K562 (cell line): ENCODE measurements around the gene CLTB. TPM values are rescaled to one million over a fixed set of nuclear protein-coding genes. Genes with fewer than 3 reads are reported as not detected.

Source experiments
- ATAC-seq: fragments of 200-7000 bp; cut with Tn5 transposase; 3 replicates; pipeline ENCODE4 v1.9.1; 2020; ENCODE audit warnings: moderate library complexity
- BruUV-seq: library from RNA; stranded (reverse); fragments of 400-500 nt; replicated peaks from 2 replicates; lab custom pipeline; 2021; lab: Mats Ljungman, UMichigan
- CTCF ChIA-PET: fragments of 300-600 bp; formaldehyde crosslinking; extraction: SDS; loops from one replicate; lab custom pipeline; 2021; ENCODE audit warnings: low intra/inter-chr PET ratio; lab: Yijun Ruan, JAX
- POLR2A ChIA-PET: fragments of 300-600, 350-650 bp; sonication (Branson Sonifier 250); formaldehyde crosslinking; extraction: SDS; loops from one replicate; lab custom pipeline; 2021; ENCODE audit warnings: antibody characterized with exemption, inconsistent platforms; lab: Yijun Ruan, JAX
- DNase-seq, 4 experiments: peaks; one replicate each; pipeline versions ENCODE4 v3.0.0 to v3.0.0-alpha.2; 2011 to 2018; ENCODE audit warnings: low spot score in 3 of 4, mixed read lengths in 3 of 4; ENCODE audit errors: extremely low read depth in 1 of 4
- FAIRE-seq: peaks from 2 replicates; lab custom pipeline; 2011; peaks lifted over from hg19 to GRCh38; lab: Jason Lieb, UNC
- H2AFZ ChIP-seq: 2 replicates; pipeline ENCODE4 v1.6.0; 2011; ENCODE audit warnings: low read depth, low read length, control low read depth, inconsistent platforms
- H3K27ac ChIP-seq: fragments of 200-600 bp; 3 replicates; pipeline ENCODE4 v1.8.0; 2011; ENCODE audit warnings: low read depth, mild to moderate bottlenecking, control low read depth, inconsistent platforms, low read length, moderate library complexity, mixed read lengths; ENCODE audit errors: extremely low read depth
- H3K27me3 ChIP-seq, 2 experiments: fragments of 300-600 bp in 1 of 2; 2 replicates in 1 of 2; 3 replicates in 1 of 2; pipeline versions ENCODE4 v1.6.0 to v1.8.0; 2011; ENCODE audit warnings: inconsistent platforms in 2 of 2, low read length in 2 of 2, mild to moderate bottlenecking in 1 of 2, mixed read lengths in 1 of 2, moderate library complexity in 1 of 2; ENCODE audit not compliant: control insufficient read depth in 2 of 2, insufficient read depth in 2 of 2
- H3K36me3 ChIP-seq: fragments of 300-600 bp; 3 replicates; pipeline ENCODE4 v1.8.0; 2011; ENCODE audit warnings: mild to moderate bottlenecking, low read length, inconsistent platforms; ENCODE audit not compliant: control insufficient read depth, insufficient read depth
- H3K4me1 ChIP-seq, 2 experiments: fragments of 200-600 bp in 1 of 2; replicated peaks in 1 of 2; 2 replicates in 1 of 2; 3 replicates in 1 of 2; pipeline versions ENCODE4 v1.5.1 to v1.8.0; 2011; ENCODE audit warnings: inconsistent platforms in 2 of 2, low read length in 2 of 2, mild to moderate bottlenecking in 1 of 2, mixed read lengths in 1 of 2, moderate library complexity in 1 of 2; ENCODE audit not compliant: control insufficient read depth in 2 of 2, insufficient read depth in 2 of 2
- H3K4me2 ChIP-seq: 2 replicates; pipeline ENCODE4 v1.6.1; 2011; ENCODE audit warnings: low read length, control low read depth, inconsistent platforms, mixed read lengths; ENCODE audit not compliant: insufficient read depth
- H3K4me3 ChIP-seq: fragments of 200-600 bp; sonication (generic), shearing (Covaris generic); 2 replicates; pipeline ENCODE4 v1.5.1; 2016; ENCODE audit warnings: control low read depth, inconsistent platforms
- H3K79me2 ChIP-seq: fragments of 200-600 bp; 3 replicates; pipeline ENCODE4 v1.8.0; 2011; ENCODE audit warnings: low read length, inconsistent platforms; ENCODE audit not compliant: control insufficient read depth, insufficient read depth
- H3K9ac ChIP-seq, 2 experiments: 2 replicates each; pipeline versions ENCODE4 v1.6.0 to v1.6.1; 2011; ENCODE audit warnings: low read depth in 2 of 2, low read length in 2 of 2, control low read depth in 1 of 2, inconsistent platforms in 1 of 2, mild to moderate bottlenecking in 1 of 2, mixed read lengths in 1 of 2; ENCODE audit not compliant: insufficient read depth in 1 of 2
- H3K9me1 ChIP-seq: one replicate; pipeline ENCODE4 v1.6.0; 2011; ENCODE audit warnings: inconsistent platforms, mild to moderate bottlenecking, low read length, moderate library complexity; ENCODE audit not compliant: control insufficient read depth, insufficient read depth
- H3K9me3 ChIP-seq: replicated peaks from 2 replicates; pipeline ENCODE4 v1.5.1; 2011; ENCODE audit warnings: low read depth, low read length, inconsistent platforms; ENCODE audit not compliant: control insufficient read depth, insufficient read depth
- H4K20me1 ChIP-seq: replicated peaks from 2 replicates; pipeline ENCODE4 v1.6.1; 2011; ENCODE audit warnings: low read length, inconsistent platforms, mixed read lengths; ENCODE audit not compliant: control insufficient read depth, insufficient read depth
- BCOR ChIP-seq: fragments of 450-650 bp; IDR thresholded peaks from 2 replicates; pipeline ENCODE4 v1.6.1; 2016
- ESRRA ChIP-seq: fragments of 450-650 bp; IDR thresholded peaks from 2 replicates; pipeline ENCODE4 v1.6.1; 2014; ENCODE audit warnings: low read depth, mild to moderate bottlenecking, moderate library complexity, borderline replicate concordance
- GATA2 ChIP-seq: sonication (generic); formaldehyde crosslinking; IDR thresholded peaks from 2 replicates; pipeline ENCODE4 v1.4.0; 2020; ENCODE audit warnings: mild to moderate bottlenecking, missing genetic modification reagents
- KDM1A ChIP-seq, 2 experiments: fragments of 450-650 bp; IDR thresholded peaks; 2 replicates each; pipeline ENCODE4 v1.6.1; 2016; ENCODE audit warnings: mild to moderate bottlenecking in 2 of 2
- MCM5 ChIP-seq: fragments of 450-650 bp; IDR thresholded peaks from 2 replicates; pipeline ENCODE4 v1.6.1; 2016; ENCODE audit warnings: low read depth
- NFYB ChIP-seq: IDR thresholded peaks from 2 replicates; pipeline ENCODE4 v1.6.1; 2011; ENCODE audit warnings: mild to moderate bottlenecking, moderate library complexity; ENCODE audit not compliant: insufficient read length; ENCODE audit errors: extremely low read depth
- PCBP1 ChIP-seq: fragments of 200-400 bp; formaldehyde crosslinking; IDR thresholded peaks from 2 replicates; pipeline ENCODE4 v1.6.1; 2018; ENCODE audit warnings: mild to moderate bottlenecking, low read depth, low read length; ENCODE audit not compliant: poor library complexity, severe bottlenecking
- RBM15 ChIP-seq: fragments of 200-400 bp; formaldehyde crosslinking; IDR thresholded peaks from 2 replicates; pipeline ENCODE4 v1.6.1; 2018; ENCODE audit warnings: mild to moderate bottlenecking, low read length, moderate library complexity; ENCODE audit not compliant: insufficient read depth
- SIN3A ChIP-seq, 2 experiments: fragments of 150-350 bp in 1 of 2; IDR thresholded peaks; 2 replicates each; pipeline ENCODE4 v1.6.1; 2011 to 2016; ENCODE audit warnings: borderline replicate concordance in 2 of 2, low read depth in 2 of 2, low read length in 2 of 2, mild to moderate bottlenecking in 2 of 2, moderate library complexity in 2 of 2; ENCODE audit not compliant: control insufficient read depth in 1 of 2
- SIN3B ChIP-seq: fragments of 450-650 bp; IDR thresholded peaks from 2 replicates; pipeline ENCODE4 v1.6.1; 2017; ENCODE audit warnings: low read depth, mild to moderate bottlenecking, moderate library complexity
- SRSF9 ChIP-seq: fragments of 200-400 bp; formaldehyde crosslinking; IDR thresholded peaks from 2 replicates; pipeline ENCODE4 v1.6.1; 2017; ENCODE audit warnings: low read depth, low read length, borderline replicate concordance
- TEAD1 ChIP-seq, 2 experiments: fragments of 450-650 bp in 1 of 2; sonication (generic) in 1 of 2; formaldehyde crosslinking; IDR thresholded peaks; 2 replicates each; pipeline versions ENCODE4 v1.4.0 to v1.8.0; 2020 to 2022; ENCODE audit warnings: mild to moderate bottlenecking in 2 of 2, missing genetic modification reagents in 1 of 2
- WHSC1 ChIP-seq: IDR thresholded peaks from one replicate; pipeline ENCODE4 v1.6.1; 2012; ENCODE audit warnings: low read length, control low read depth, inconsistent platforms
- ZFP36 ChIP-seq: fragments of 150-350 bp; IDR thresholded peaks from 2 replicates; pipeline ENCODE4 v1.6.1; 2018; ENCODE audit warnings: low read length, low read depth; ENCODE audit not compliant: partially characterized antibody
- ZKSCAN1 ChIP-seq: fragments of 150-350 bp; IDR thresholded peaks from 2 replicates; pipeline ENCODE4 v1.6.1; 2016; ENCODE audit warnings: low read depth, low read length
- ZNF778 ChIP-seq: fragments of 450-650 bp; formaldehyde crosslinking; IDR thresholded peaks from 2 replicates; pipeline ENCODE4 v1.4.0; 2020; ENCODE audit warnings: mild to moderate bottlenecking, moderate library complexity
- WGBS: fragments of 100-300 bp; shearing (Covaris generic); methylation state at CpG from one replicate; pipeline ENCODE4 v1.1.6; 2016; ENCODE audit warnings: low coverage, mixed read lengths; ENCODE audit not compliant: insufficient coverage; ENCODE audit errors: missing lambda C conversion rate; 5-methylcytosine and 5-hydroxymethylcytosine counted together
- in situ Hi-C: fragments of 300-500 bp; cut with MboI; formaldehyde crosslinking; loops from 4 replicates; pipeline ENCODE4 v1.15.0; 2018; ENCODE audit warnings: inconsistent platforms, mixed read lengths
- intact Hi-C: fragments of 100-400 bp; cut with micrococcal nuclease; formaldehyde crosslinking; loops from 2 replicates; pipeline ENCODE4 v1.14.2; 2022
- polyA plus RNA-seq, 8 experiments: library from polyadenylated mRNA; depleted of rRNA in 4 of 8; stranded (reverse) in 5 of 8; unstranded in 3 of 8; fragments of >200 nt; fragmentation: Nextera tagmentation in 2 of 8; fragmentation: Illumina TruSeq in 1 of 8; extraction: Ambion mirVana in 2 of 8; extraction: Trizol in 1 of 8; gene quantifications; 2 replicates each; pipeline versions ENCODE4 v1.2.1 to v1.2.3, GENCODE V29; 2011 to 2014; ENCODE audit warnings: inconsistent platforms in 1 of 8, missing spikeins in 1 of 8
- total RNA-seq, 7 experiments: library from RNA; depleted of rRNA in 6 of 7; stranded (reverse); fragments of >200 nt in 6 of 7; fragmentation: Illumina TruSeq in 2 of 7; extraction: Trizol in 2 of 7; gene quantifications; 2 replicates each; pipeline versions ENCODE4 v1.2.1 to v1.2.3, GENCODE V29; 2011 to 2021; ENCODE audit warnings: low replicate concordance in 1 of 7
- TF ChIP-seq, protein P1 (sequence below), 2 experiments: fragments of 450-650 bp; conservative IDR thresholded peaks; 2 replicates each; pipeline ENCODE4 v1.6.1; 2017; ENCODE audit warnings: mild to moderate bottlenecking in 2 of 2, moderate library complexity in 2 of 2

Gene CLTB
- total and polyA plus RNA-seq, 9 of the 15 experiments (the other 6 are each of a cell fraction or from before 2014, with no cell fraction given): 1.8 to 117 (median 39.0) TPM

DNA sequence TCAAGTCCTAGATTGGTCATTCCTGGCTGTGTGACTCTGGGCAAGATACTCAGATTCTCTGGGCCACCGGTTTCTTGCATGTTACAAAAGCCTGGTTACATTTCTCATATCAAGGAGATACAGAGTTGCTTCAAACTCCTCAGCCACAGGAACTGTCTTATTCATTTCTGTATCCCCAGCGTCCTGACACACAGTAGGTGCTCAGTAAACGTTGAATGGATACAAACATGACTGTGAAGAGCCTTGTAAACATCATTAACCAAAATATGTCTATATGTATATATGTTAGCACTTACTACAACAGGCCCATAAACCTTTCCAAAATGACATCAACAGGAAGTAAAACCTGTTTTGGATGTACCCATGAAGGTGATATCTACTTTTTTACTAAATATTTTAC lies 1.6 kb downstream of the CLTB start:
- TSS peak; percentile 46 for BruUV-seq
- intact Hi-C loops: loop anchor here (5.0 to 10.0 kb wide), 2 partner anchors 70 to 203 kb away; no protein-coding TSS in a partner anchor
- no peak overlapping the region for H3K9ac ChIP-seq

GRCh38 chr5:176413709-176414191 lies 2.6 kb downstream of the CLTB start:
- Histone ChIP-seq H3K9me1 (peaks cover 4% of the 10 kb centered on the region), H3K9me3 (no peaks in the 10 kb centered on the region), H3K4me1 (peaks cover 12 to 17% of the 10 kb centered on the region in 2 experiments; a peak in 4 of 5 replicates), H3K4me3 (no peak overlapping the region), H4K20me1 (peaks cover 9% of the 10 kb centered on the region; the same call in 1 of the 2 replicates), H3K9ac (peak overlapping the region in 1 of 2 experiments; percentile 49; a peak in 2 of 4 replicates), H3K79me2 (peaks cover 21% of the 10 kb centered on the region), H3K27ac (no peak overlapping the region), H3K4me2 (no peak overlapping the region), H3K27me3 (no peaks in the 10 kb centered on the region), H3K36me3 (peaks cover 18% of the 10 kb centered on the region; the same call in 2 of the 3 replicates), H2AFZ (no peak overlapping the region)
- 78% methylated on average over 7 of the region's 7 CpGs for WGBS
- BruUV-seq: no TSS peak
- DNase-seq (peak in 2 of 4 experiments; percentile 7 to 10), ATAC-seq (no peak), FAIRE-seq (no peak)
- POLR2A ChIA-PET: interaction anchor here (0.6 to 0.7 kb wide), 4 partner anchors 34 to 260 kb away, joined by 3 to 4 read pairs (median 4); partner anchors contain the start of gene FAF2
- in situ Hi-C loops: no loop called here
- intact Hi-C loops: loop anchor here (10.0 kb wide), 1 partner anchor 71 kb away; no protein-coding TSS in a partner anchor
- CTCF ChIA-PET: no interaction called here
- TF ChIP-seq ZNF778 (CRISPR knock-in tag): no peak
- no peak for TF ChIP-seq SIN3B
- no peak for TF ChIP-seq RBM15
- no peak for TF ChIP-seq MCM5
- no peak for TF ChIP-seq KDM1A (IDR thresholded peaks at IDR 0.05)
- no peak for TF ChIP-seq PCBP1
- TF ChIP-seq GATA2 (CRISPR knock-in tag): no peak
- TF ChIP-seq SRSF9: no peak
- no peak for TF ChIP-seq SIN3A (IDR thresholded peaks at IDR 0.05; ENCODE audit: borderline replicate concordance in 2 of 2, control insufficient read depth in 1 of 2, low read depth in 2 of 2, low read length in 2 of 2)
- TF ChIP-seq, protein P1, sequence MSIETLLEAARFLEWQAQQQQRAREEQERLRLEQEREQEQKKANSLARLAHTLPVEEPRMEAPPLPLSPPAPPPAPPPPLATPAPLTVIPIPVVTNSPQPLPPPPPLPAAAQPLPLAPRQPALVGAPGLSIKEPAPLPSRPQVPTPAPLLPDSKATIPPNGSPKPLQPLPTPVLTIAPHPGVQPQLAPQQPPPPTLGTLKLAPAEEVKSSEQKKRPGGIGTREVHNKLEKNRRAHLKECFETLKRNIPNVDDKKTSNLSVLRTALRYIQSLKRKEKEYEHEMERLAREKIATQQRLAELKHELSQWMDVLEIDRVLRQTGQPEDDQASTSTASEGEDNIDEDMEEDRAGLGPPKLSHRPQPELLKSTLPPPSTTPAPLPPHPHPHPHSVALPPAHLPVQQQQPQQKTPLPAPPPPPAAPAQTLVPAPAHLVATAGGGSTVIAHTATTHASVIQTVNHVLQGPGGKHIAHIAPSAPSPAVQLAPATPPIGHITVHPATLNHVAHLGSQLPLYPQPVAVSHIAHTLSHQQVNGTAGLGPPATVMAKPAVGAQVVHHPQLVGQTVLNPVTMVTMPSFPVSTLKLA (conservative IDR thresholded peaks at IDR 0.05): no peak
- TF ChIP-seq ESRRA: no peak
- TF ChIP-seq ZKSCAN1: no peak

More for the DNA sequence above, 1.6 kb downstream of the CLTB start:
- H4K20me1 ChIP-seq: peaks cover 9% of the 10 kb centered on the region; the same call in 1 of the 2 replicates
- H3K9me1 ChIP-seq: peaks cover 4% of the 10 kb centered on the region
- 26% methylated on average over 3 of the region's 3 CpGs for WGBS
- no peaks in the 10 kb centered on the region for H3K9me3 ChIP-seq
- DNase-seq (no peak), FAIRE-seq (no peak), ATAC-seq (no peak)
- H2AFZ ChIP-seq: no peak overlapping the region
- no peak overlapping the region for H3K27ac ChIP-seq
- no peak overlapping the region for H3K4me3 ChIP-seq
- H3K27me3 ChIP-seq: no peaks in the 10 kb centered on the region
- H3K36me3 ChIP-seq: peaks cover 15% of the 10 kb centered on the region; the same call in 2 of the 3 replicates
- in situ Hi-C loops: no loop called here
- peaks cover 12 to 17% of the 10 kb centered on the region in 2 experiments; a peak in 4 of 5 replicates for H3K4me1 ChIP-seq
- H3K79me2 ChIP-seq: peaks cover 21% of the 10 kb centered on the region
- POLR2A ChIA-PET: interaction anchor here (0.6 to 1.6 kb wide), 2 partner anchors 9 to 128 kb away, joined by 3 to 4 read pairs; no protein-coding TSS in a partner anchor
- no peak overlapping the region for H3K4me2 ChIP-seq
- CTCF ChIA-PET: no interaction called here
- TF ChIP-seq NFYB (no peak), BCOR (0 out of 2 replicates have a peak, but pooled peaks have one; percentile 11), ZFP36 (peak; percentile 36), WHSC1 (no peak), TEAD1 (CRISPR knock-in tag; IDR thresholded peaks at IDR 0.05) (0 out of 4 replicates have a peak, but pooled peaks of 1 of the 2 experiments have one; percentile 18), ZKSCAN1 (peak; percentile 78)
